ENCODE data around the gene GOLT1B. TPM values are rescaled to one million over a fixed set of nuclear protein-coding genes. Genes with fewer than 3 reads are reported as not detected.

Gene GOLT1B
- total and polyA plus RNA-seq, 2 of the 8 experiments (the other 6 are each of a cell fraction or from before 2014, with no cell fraction given), result 18.3 to 38.3 TPM

- H3K79me2 ChIP-seq (ENCODE audit: control insufficient read depth in 1 of 2, insufficient read depth in 2 of 2, low read length in 2 of 2), result no peaks in the 10 kb centered on the region
- no peak overlapping the region for H3K4me3 ChIP-seq (ENCODE audit: extremely low read depth in 1 of 4, insufficient read depth in 2 of 4, low read depth in 3 of 4, low read length in 4 of 4)
- H4K20me1 ChIP-seq (replicated peaks in 1 of 2; ENCODE audit: control insufficient read depth in 1 of 2, insufficient read depth in 2 of 2, low read length in 2 of 2), result no peaks in the 10 kb centered on the region
- no peak overlapping the region for H2AFZ ChIP-seq (ENCODE audit: low read length)
- DNase-seq (ENCODE audit: low read depth in 1 of 2, low spot score in 2 of 2), result no peak
- FAIRE-seq, result no peak
- no peak overlapping the region for H4K5ac ChIP-seq (ENCODE audit: insufficient read length, low read depth, low read length)
- H3K4me1 ChIP-seq (replicated peaks in 1 of 4; ENCODE audit: control insufficient read depth in 3 of 4, insufficient read depth in 4 of 4, low read length in 3 of 4), result no peaks in the 10 kb centered on the region
- H3K79me1 ChIP-seq (ENCODE audit: low read depth, low read length), result no peaks in the 10 kb centered on the region
- H3K18ac ChIP-seq (ENCODE audit: extremely low read depth, low read length), result no peak overlapping the region
- ChIA-PET CTCF (ENCODE audit: partially characterized antibody) (interaction anchor here (0.6 kb wide), 1 partner anchor 29 kb away, joined by 3 read pairs; no protein-coding TSS in a partner anchor), POLR2A (ENCODE audit: partially characterized antibody) (no interaction called here)
- no peak overlapping the region for H3K14ac ChIP-seq (ENCODE audit: insufficient read length)
- no peak overlapping the region for H2BK20ac ChIP-seq (ENCODE audit: low read length)
- H3K4ac ChIP-seq (replicated peaks; ENCODE audit: insufficient read length, low read depth, low read length), result no peak overlapping the region
- no peaks in the 10 kb centered on the region for H3K36me3 ChIP-seq (ENCODE audit: control insufficient read depth in 2 of 4, insufficient read depth in 4 of 4, low read length in 3 of 4)
- H2BK5ac ChIP-seq (ENCODE audit: low read depth, low read length), result no peak overlapping the region
- 93% methylated on average over 2 of the region's 2 CpGs; no CpG with 5 or more reads in 1 of the 2 experiments for WGBS, 2 experiments (ENCODE audit: extremely low coverage in 1 of 2, insufficient coverage in 1 of 2, insufficient read length in 1 of 2, insufficient replicate concordance in 2 of 2, low coverage in 1 of 2, low lambda C conversion rate in 2 of 2, missing lambda C conversion rate in 1 of 2)
- no peaks in the 10 kb centered on the region; the same call in 1 of the 2 replicates for H3K23me2 ChIP-seq (ENCODE audit: low read depth, low read length)
- no peaks in the 10 kb centered on the region for H3K9me3 ChIP-seq (ENCODE audit: insufficient read depth in 2 of 2, low read depth in 1 of 2, low read length in 1 of 2)
- no peak overlapping the region for H2AK5ac ChIP-seq (ENCODE audit: low read depth, low read length)
- H2BK15ac ChIP-seq (ENCODE audit: low read length), result no peak overlapping the region
- no peak for TF ChIP-seq SP4 (IDR thresholded peaks at IDR 0.05; ENCODE audit: low read length)
- TF ChIP-seq JUND (IDR thresholded peaks at IDR 0.05; ENCODE audit: low read length), result no peak
- no peak for TF ChIP-seq SUZ12 (IDR thresholded peaks at IDR 0.05; ENCODE audit: low read length)
- H4K91ac ChIP-seq (replicated peaks; ENCODE audit: insufficient read length, low read length), result no peak overlapping the region
- no peak overlapping the region for H2BK12ac ChIP-seq (ENCODE audit: low read depth, low read length)
- H4K8ac ChIP-seq (ENCODE audit: extremely low read depth, insufficient read depth, low read length), result no peak overlapping the region
- no peak overlapping the region for H3K23ac ChIP-seq (ENCODE audit: insufficient read length)
- no peak overlapping the region for H2BK120ac ChIP-seq (replicated peaks; ENCODE audit: low read depth, low read length)
- no peaks in the 10 kb centered on the region for H3K27me3 ChIP-seq (replicated peaks in 1 of 4; ENCODE audit: control insufficient read depth in 3 of 4, extremely low read depth in 1 of 4, insufficient read depth in 3 of 4, low read length in 3 of 4)
- H3K4me2 ChIP-seq (ENCODE audit: insufficient read depth in 1 of 2, low read depth in 2 of 2, low read length in 2 of 2), result no peak overlapping the region
- no peak overlapping the region for H3K56ac ChIP-seq (replicated peaks; ENCODE audit: insufficient read length, low read depth, low read length)
- no peak overlapping the region for H3K27ac ChIP-seq (ENCODE audit: low read depth, low read length)
- no peak overlapping the region for H3K9ac ChIP-seq (replicated peaks in 1 of 4; ENCODE audit: extremely low read depth in 1 of 4, low read depth in 3 of 4, low read length in 3 of 4)
These were observed 44.0 kb downstream of the GOLT1B start for GRCh38 chr12:21545557-21545956.

Data from H1 (cell line).